Mammary epithelial cell (primary cell): Measurements from ENCODE around the gene TESK2.

Experiments used
- CTCF ChIP-seq, 2 donors: IDR thresholded peaks in 1 of 2; conservative IDR thresholded peaks in 1 of 2; 2 replicates each; pipeline ENCODE4 v1.5.1; 2011 to 2012; ENCODE audit warnings: inconsistent platforms in 2 of 2, low read length in 2 of 2, mild to moderate bottlenecking in 2 of 2, control low read depth in 1 of 2, low read depth in 1 of 2; ENCODE audit not compliant: insufficient read depth in 1 of 2; ENCODE audit errors: extremely low read depth in 1 of 2
- EZH2 ChIP-seq: IDR thresholded peaks from 2 replicates; pipeline ENCODE4 v1.6.1; 2012; ENCODE audit warnings: low read length, inconsistent platforms, borderline replicate concordance

GRCh38 chr1:45306905-45307304, 184.1 kb downstream of the TESK2 start:
- TF ChIP-seq CTCF (conservative IDR thresholded peaks at IDR 0.05 in 1 of 2, IDR thresholded peaks at IDR 0.05 in 1 of 2; ENCODE audit: extremely low read depth in 1 of 2, insufficient read depth in 1 of 2, low read depth in 1 of 2, low read length in 2 of 2) (no peak), EZH2 (no peak)
